Activated T-cell treated with anti-CD3 and anti-CD28 coated beads, Interleukin-2, amount 50 U/mL, for 48 hours (primary cell): ENCODE data around the gene BNC2.

ENCODE experiments used
- DNase-seq, 2 experiments: peaks; one replicate each; pipeline ENCODE4 v3.0.0-alpha.2; 2020

The BNC2 gene

DNA sequence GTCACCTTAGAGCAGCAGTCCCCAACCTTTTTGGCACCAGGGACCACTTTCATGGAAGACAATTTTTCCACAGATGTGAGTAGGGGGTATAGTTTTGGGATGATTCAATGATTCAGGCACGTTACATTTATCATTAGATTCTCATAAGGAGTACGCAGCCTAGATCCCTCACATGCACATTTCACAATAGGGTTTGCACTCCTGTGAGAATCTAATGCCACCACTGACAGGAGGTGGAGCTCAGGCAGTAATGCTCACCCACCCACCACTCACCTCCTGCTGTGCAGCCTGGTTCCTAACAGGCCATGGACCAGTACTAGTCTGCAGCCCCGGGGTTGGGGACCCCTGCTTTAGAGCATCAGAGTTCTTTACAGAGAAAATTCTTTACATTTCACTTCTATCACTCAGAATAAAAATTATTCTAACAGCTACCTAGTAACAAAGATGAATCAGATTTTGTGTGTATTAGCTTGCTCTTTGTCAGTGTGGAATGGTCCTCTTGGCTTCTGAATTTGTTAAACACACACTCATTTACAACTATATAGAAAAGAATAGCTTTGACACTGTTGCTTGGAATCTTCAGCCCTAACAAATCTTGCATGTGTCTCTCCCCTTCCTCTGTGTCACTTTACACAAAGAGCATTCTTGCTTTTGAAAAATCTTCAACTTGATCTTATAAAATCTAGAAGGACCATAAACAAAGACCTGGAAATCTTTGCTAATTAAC lies 438.6 kb downstream of the BNC2 start:
- DNase-seq, result no peak

DNA sequence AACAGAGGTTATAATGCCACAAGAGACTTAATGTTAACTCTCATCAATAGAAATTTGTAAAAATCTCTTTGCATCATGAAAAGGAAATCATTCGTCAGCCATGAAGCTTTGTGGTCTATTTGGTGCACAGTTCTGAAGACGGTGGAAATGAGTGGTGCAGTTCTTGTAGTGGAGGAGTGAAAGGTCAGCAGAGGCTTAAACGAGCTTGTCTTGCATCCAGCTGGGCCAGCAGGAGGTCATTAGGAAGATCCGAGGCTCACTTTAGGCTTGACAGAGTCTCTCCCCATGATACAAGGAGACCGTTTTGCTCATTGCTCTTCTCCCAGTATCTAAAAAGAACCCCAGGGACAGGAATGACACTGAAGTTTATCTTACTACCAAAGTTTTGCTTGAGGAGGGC lies 440.8 kb downstream of the BNC2 start:
- DNase-seq, result no peak

DNA sequence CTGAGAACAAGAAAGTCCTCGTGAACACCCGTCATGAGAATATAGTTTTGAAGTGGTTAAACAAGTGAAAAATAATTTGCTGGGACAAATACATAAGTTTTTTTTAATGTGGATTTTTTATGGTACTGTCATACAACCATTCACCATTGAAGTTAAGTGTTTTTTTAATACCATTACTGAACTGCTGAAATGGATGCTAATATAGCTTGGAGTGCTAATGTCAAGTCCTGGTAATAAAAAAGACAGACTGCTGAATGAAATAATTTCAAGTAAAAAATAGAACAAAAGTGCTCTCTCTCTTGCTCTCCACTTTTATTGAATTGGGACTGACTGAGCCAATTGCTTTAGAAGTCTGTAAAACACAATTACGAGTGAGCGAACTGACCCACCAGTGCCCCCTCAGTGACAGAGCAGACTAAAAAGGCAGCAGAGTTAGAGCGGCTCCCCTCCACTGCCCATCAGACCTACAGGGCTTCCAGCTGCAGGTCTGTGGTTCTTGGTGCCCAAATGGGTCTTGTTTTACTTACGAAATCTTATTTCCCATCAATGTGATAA lies 442.5 kb downstream of the BNC2 start:
- DNase-seq, result no peak

DNA sequence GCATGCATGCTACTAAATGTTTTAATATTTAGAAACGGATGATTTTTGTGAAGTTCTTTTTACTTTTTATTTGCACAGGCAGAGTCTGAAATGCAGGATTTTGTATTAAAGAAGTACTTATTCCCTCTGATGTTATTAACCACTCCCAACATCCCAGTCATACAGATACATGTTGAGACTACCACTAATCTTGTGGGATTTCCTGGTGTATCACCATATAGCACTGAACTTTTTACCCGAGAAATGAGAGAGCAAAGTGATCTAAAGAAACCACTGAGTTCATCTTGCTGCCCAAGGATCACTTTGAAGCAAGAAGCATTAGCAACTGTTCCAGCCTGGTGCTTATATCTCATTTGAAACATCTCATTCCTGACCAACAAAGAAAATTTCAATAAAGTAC lies 443.8 kb downstream of the BNC2 start:
- no peak for DNase-seq

DNA sequence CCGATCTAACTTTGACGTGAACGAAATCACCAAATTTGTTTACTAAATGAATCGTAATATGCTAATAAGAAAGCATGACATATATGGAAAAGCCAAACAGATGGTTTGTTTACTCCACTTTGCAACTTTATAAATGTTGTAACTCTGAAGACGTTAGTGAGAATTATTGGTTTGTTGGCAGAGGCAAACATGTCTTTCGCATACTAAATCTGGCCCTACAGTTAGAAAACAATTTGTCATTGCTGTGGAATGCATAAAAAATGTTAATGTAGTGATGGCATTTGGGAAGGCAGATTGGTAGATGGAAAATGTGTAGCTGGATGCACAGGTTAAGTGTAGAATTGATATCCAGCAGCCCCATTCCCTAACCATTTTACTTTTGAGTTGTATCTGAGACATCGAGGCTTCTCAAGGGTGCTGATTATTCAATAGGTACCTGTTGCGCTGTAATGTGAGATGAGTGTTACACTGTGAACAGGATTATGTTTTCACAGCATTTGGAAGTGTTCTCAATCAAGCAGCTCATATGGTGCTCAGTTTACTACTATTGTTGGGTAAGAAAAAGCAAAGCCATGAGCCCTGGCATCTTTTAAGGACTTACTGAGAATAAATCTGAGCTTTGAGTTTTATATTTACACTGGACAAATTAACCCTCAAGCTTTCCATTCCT lies 444.8 kb downstream of the BNC2 start:
- DNase-seq, result no peak

DNA sequence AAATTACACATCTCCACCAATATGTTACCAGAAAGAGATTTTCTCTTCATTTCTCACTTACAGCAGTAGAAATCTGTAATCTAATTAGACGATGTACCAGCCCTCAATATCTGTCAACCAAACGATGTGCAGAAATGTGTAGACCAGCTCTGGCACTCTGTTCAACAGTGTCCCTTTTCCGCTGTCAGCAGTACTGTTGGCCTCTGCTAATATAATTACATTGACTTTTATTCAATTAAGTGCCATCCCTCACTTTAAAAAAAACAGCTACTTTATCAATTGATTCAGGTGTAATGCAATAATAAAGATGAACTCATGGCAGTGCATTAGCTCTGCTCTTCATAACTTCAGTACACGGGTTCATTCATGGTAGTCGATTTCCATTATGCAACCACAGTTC lies 448.4 kb downstream of the BNC2 start:
- DNase-seq, result no peak

DNA sequence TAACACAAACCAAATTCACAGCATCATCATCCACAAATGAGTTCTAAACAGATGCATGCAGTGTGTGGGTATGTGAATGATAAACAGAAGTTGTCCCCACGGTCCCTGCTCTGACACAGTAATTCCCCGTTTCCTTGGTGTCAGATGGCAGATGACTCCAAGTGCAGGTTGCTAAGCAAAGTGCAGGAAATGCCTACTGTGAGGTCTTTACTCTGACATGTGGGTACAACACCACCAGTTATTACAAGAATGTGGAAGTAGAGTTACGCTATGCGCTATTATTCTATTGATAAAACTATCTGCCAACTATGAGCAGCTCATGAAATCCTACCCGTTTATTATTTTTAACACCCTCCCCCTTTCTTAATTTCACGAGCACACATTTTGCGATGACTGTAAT lies 448.9 kb downstream of the BNC2 start:
- no peak for DNase-seq

DNA sequence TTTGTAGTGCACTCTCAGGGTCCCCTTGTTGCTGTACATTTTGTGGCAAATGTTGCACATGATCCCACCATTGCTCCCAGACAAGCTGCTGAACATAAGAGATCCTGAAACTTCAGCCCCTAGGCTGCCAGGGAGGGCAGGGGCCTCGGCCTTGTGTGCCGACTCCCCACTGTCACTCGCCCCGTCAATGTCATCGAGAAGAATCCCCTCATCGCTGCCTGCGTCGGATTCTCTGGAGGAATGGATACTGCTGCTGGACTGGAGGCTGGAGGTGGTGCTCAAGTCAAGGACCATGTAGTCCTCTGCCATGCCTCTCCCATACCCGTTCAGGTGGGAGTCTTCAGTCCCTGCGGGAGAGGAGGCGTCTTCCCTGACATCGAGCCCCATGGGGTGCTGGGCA lies 451.3 kb downstream of the BNC2 start:
- no peak for DNase-seq

DNA sequence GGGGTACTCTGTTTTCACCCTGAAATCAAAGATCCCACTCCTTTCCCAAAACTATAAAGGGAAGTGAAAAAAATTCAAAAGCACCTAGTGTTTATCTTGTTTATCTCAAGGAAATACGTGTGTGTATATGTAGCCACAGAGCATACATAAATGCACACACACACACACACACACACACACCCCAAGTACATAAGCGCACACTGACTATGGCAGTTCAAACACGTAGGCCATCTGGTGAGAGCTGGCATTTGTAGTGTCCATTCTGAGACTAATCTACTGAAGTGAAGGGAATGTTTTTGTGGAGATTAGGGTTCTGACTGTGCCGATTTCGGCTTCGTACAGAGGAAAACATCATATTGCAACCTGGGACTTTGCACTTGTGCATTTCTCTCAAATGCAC lies 451.7 kb downstream of the BNC2 start:
- DNase-seq, result no peak

DNA sequence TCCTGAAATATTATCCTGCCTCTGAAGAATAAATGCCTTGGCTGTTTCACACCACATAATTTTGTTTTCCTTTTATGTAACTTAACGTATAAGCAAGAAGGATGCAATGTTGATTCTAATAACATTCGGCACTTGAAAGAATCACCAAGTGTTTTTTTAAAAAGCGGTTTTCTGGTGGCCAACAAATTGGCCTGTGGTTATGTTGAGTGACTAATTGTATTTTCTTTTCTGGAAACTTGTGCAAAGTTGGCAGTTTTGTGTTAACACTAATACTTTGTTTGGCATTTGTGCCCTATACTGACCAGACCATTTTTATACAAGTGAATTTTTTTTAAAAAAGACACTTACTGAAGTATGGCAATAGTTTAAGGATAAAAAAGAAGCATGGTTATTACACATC lies 452.7 kb downstream of the BNC2 start:
- DNase-seq, result no peak

DNA sequence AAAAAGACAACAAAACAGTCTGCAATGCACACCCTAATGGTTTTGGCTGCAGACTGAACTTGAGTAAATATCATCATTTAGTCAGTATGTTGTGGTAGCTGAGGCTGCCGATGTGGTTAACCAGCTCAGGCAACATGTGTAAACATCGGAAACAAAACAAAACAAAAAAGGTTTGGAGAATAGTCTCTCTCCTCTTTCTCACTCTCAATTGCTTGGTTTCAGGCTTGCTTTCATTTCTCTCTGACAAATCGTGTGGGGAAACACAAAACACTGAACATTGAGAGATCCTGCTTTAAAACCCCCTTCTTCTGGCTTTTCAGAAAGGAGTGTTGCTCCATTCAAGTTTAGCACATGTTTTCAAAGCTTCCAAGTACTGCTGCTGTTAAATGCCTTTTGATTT lies 453.3 kb downstream of the BNC2 start:
- DNase-seq, result no peak

DNA sequence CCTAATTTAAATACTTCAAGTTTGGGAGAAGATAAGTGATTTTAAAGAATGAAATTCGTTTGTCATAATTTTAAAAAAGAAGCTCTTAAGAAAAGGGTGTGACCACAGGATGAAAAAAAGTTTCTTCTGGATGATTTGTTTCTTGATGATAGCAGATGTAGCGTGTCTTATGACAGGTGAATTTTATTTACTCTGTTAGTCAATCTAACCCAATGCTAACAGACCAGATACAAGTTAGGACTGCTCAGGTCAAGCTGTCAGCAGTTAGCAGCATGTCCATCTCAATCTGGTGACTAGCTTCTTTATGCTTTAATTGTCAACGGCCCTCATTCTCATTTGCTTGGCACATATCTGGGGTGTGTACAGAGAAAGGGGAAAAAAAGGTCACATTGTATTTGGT lies 456.0 kb downstream of the BNC2 start:
- DNase-seq, result no peak

DNA sequence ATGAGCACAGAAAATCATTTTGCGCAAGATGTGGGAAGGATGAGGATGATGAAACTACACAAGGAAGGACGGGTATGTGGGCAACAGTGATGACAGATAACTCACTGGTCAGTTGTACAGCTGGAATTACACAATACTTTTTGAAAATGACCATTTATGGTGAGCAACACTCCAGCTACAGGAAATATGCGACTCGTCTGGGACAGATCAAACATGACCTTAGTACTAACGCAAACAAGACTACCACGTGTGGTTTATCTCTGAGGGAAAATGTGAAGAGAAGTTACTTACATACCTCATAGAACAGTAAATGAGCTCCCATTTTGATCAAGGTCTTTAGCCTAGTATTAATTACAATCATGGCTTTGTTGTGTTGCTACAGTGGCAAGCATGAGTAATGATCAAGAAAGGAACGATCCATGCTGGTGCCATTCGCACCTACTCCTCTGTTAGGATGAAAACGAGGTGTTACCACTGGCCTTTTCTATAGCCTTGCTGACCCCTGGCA lies 456.9 kb downstream of the BNC2 start:
- DNase-seq, result no peak

DNA sequence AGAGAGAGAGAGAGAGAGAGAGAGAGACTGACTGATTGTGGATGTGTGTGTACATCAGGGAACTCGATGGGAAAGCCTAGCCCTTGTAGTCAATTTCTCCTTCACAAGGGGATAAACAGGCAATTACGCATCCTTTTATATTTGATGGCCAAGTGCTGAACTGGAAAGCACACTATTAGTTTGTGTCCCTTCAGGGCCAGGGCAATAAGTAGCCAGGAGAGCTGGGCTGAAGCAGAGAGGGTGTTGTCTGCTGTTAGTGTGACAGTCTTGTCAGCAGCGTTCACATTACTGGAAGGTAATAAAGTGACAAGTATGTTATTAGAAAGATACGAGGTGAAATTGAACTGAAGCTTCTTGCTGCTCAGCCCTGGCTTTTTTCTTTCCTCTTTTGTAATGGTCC lies 457.7 kb downstream of the BNC2 start:
- DNase-seq, result no peak

DNA sequence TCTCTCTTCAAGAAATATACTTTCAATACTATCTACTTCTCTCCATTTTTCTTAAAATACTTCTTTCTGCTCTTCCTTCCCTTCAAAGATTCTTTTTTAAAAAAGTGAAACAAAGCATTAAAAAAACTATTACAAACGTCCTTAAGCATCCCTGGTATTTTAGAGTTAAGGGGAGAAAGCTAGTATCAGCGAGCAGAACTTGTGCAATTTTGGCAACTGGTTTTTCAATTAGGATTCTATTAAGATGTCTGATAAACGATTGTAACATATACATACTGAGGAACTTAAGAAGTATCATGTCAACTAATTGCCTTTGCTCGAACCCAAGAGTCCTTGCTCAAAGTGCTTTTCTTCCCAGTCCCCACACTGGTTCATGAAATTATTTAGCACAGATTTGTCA lies 459.2 kb downstream of the BNC2 start:
- DNase-seq, result no peak

DNA sequence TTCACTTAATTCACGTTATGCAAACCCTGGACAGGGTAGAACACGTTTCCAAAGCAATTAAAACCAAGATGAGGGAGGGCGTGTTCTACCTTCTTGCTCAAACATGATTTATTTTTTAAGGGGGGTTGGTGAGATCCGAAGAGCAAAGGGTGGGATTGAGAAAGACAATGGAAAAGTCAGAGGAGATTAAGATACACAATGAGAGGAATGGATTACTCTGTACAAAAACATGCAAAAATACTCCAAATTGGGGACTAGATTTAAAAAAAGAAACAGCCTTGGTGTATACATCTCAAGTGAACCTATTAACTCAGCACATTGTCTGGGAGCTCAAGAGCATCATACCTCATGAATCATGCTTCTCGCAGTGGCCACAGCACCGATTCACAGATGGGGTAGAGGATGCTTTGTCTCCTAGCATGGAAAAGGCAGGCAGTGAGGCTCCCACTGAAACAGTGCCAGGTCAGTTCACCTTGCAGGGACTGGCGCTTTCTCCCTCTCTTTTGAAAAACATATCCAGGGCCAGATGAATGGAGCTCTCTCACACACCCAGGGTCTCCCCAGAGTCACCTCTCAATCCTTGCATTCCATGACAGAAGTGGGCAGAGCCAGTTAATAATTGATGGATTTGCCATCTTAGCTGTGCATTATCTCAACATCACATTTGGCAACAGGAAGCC lies 459.7 kb downstream of the BNC2 start:
- DNase-seq, result no peak

DNA sequence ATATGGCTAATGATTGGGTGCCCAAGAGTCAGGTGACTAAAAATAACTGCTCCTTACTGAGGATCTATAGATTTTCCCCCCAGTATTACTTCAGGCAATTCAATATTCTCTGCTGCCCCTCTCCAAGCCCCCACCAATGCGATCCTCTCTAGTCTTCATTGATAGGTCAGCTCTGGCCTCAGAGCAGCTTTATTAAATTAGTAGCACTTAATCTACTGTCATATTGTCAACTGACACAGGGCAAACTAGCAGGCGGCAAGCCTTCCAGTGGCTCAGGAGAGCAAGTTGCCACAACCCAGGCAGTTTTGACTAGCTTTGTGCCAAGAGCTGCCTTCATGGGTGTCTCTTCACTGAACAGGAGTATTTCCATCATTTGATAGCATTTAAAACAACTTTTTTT lies 462.9 kb downstream of the BNC2 start:
- no peak for DNase-seq

DNA sequence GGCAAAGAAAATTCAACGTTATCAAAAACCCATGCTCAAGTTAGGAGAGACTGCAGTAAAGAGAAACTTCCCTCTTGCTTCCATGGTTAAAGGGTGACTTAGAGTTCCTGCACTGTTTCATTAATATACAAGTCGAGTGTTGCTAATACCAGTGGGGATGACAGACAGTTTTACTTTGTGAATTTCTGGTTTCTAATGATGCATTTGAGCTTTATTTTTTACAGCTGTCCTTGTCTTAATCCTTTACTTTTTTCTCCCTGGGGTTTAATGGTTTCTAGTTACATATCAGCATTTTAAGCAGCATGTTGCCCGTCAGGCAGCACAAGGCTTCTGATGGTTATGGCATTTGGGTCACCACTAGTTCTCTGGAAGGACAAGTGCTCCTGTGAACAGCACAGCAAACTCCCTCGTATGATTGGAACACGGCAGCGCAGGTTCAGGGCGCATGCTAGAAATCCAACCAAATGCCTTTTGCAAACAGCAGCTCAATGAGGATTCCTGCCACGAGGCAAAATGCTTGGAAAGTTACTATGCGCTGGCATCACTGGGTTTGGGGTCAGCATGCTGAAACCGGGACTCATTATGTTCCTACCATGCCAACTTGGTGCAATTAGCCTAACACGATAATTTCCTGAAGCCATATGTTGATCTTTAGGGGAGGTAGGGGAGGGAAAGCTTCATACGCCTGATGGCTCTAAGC lies 463.8 kb downstream of the BNC2 start:
- no peak for DNase-seq

DNA sequence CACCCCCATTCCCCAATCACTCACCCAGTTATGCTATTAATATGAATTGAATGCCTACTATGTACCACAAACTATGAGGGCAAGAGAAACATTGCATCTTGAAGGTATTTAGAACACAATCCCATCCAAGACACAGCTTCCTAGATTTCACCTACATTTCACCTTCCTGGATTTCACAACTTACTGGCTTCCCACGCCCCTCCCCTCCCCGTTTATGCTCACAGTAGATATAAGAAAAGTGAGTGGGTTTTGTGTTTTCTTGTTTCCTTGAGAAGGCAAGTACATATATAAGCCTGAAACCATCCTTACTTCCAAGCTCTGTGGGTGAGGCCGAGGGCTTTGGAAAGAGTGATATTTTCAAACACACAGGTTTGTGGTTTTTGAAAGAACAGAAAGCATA lies 465.0 kb downstream of the BNC2 start:
- DNase-seq, result no peak

DNA sequence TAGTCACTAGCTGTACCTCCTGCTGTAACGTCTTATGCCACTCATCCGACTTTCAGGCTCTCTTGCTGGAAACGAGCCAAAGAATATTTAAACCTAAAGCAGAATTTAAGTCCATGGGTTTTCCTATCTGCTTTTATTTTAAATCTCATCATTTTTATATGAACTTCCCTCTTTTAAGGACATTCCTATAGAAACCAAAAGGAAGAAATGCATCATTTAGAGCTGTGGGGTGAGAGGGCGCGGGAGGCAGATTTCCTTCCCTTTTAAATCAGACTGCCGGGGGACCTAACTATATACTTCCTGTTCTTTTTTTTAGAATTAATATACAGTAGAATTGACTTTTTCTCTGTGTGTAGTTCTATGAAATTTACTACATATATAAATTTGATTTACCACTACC lies 468.8 kb downstream of the BNC2 start:
- DNase-seq, result no peak

DNA sequence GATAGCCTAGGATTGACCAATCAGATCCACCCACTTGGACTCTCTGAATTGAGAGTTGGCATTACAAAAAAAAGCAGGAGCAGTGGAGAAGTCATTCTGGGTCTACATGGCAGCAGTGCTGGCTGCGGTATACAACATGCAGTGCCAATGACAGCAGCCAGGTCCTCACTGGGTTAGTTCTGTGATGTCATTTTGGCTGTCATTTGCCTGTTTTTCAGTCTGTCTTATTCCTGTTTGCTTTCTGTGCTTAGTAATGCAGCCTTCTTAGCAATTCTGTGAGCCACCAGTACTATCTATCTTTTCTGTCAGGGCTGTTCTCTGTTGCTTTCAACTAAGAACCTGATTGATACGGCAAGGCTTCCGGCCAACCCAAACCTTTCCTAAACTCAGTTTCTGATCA lies 471.8 kb downstream of the BNC2 start:
- DNase-seq, result no peak

DNA sequence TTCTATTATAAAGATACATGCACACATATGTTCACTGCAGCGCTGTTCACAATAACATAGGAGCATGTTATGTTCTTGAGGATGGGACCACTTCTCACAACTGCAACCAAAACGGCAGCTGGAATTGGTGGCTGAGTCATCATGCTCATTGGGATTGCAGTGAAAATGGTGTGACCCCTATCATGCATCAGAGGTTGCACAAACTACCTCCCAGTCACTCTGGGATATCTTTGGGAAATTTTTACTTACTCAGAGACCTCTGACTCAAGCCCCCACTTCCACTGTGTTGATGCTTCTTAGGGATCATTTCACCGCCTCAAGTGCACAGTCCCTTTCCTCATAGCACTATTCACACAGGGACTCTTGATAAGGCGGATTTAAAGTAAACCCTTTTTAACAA lies 474.1 kb downstream of the BNC2 start:
- DNase-seq, result no peak

DNA sequence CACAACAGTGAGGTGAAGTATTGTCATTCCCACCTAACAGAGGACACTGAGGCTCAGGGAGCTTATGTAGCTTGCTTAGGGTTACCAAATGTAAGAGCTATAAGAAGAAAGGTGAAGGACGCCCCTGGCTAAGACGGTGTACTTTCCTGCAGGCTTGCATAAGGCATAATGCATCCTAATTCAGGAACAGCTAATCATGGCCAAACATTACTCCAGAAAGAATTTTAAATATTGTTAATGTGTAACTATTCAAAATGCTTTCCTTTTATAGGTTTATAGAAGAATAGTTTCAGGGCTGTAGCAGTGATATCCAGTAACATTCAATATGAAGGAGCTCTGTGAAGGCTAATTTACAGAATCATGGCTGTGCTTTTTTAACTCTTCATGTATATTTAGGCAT lies 479.1 kb downstream of the BNC2 start:
- no peak for DNase-seq
